ENCODE data around the gene SNX6.

GRCh38 chr14:34527591-34527990 is 102.4 kb downstream of the SNX6 start:
- no peak for TF ChIP-seq CTCF (IDR thresholded peaks at IDR 0.05 in 2 of 3, conservative IDR thresholded peaks at IDR 0.05 in 1 of 3; ENCODE audit: borderline replicate concordance in 1 of 3, insufficient read depth in 1 of 3, low read depth in 2 of 3, low read length in 2 of 3)
- TF ChIP-seq EZH2 (IDR thresholded peaks at IDR 0.05), result no peak
- TF ChIP-seq POLR2AphosphoS5 (IDR thresholded peaks at IDR 0.05; ENCODE audit: low read depth, low read length), result no peak
- no peak for TF ChIP-seq ZNF274 (IDR thresholded peaks at IDR 0.05; ENCODE audit: low read depth, low read length)
- TF ChIP-seq, protein P1, sequence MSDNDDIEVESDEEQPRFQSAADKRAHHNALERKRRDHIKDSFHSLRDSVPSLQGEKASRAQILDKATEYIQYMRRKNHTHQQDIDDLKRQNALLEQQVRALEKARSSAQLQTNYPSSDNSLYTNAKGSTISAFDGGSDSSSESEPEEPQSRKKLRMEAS (IDR thresholded peaks at IDR 0.05), result no peak
- no peak for TF ChIP-seq CEBPB (IDR thresholded peaks at IDR 0.05; ENCODE audit: low read depth)
- TF ChIP-seq FOSL1 (IDR thresholded peaks at IDR 0.05; ENCODE audit: low read depth), result no peak
- no peak for TF ChIP-seq ZBTB33 (IDR thresholded peaks at IDR 0.05; ENCODE audit: extremely low read depth, insufficient replicate concordance, low read length)
- TF ChIP-seq ATF3 (IDR thresholded peaks at IDR 0.05), result no peak
- no peak for TF ChIP-seq POLR2A (IDR thresholded peaks at IDR 0.05; ENCODE audit: borderline replicate concordance, extremely low read depth, insufficient read depth, insufficient read length)
